Measurements from ENCODE around the gene SGPP1. TPM values are rescaled to one million over a fixed set of nuclear protein-coding genes. Genes with fewer than 3 reads are reported as not detected.
A peak's percentile ranks its signal among the peaks of the same experiment; 100 is the strongest.
"Not testable (repeated sequence)": the region's sequence is repeated elsewhere in the genome, so short reads cannot be mapped to it uniquely, and the experiment has no call there.

SGPP1 gene
- total RNA-seq, 1 donor, result 38.0 TPM

GRCh38 chr14:63707216-63707615, 20.6 kb downstream of the SGPP1 start:
- H3K4me2 ChIP-seq (ENCODE audit: insufficient read depth, low read length), result no peak overlapping the region
- no peak overlapping the region for H3K27ac ChIP-seq (ENCODE audit: low read depth, low read length)
- H3K9me3 ChIP-seq (ENCODE audit: low read depth, low read length), result no peaks in the 10 kb centered on the region
- no peaks in the 10 kb centered on the region for H3K4me1 ChIP-seq (ENCODE audit: insufficient read depth, low read length)
- no peak overlapping the region for H2AFZ ChIP-seq (ENCODE audit: low read length)
- no peak overlapping the region for H3K4me3 ChIP-seq (ENCODE audit: insufficient read depth, low read length)
- no peaks in the 10 kb centered on the region for H3K27me3 ChIP-seq (ENCODE audit: insufficient read depth, low read length)
- no peaks in the 10 kb centered on the region for H3K36me3 ChIP-seq (ENCODE audit: insufficient read depth, low read length)
- TF ChIP-seq CTCF (IDR thresholded peaks at IDR 0.05; ENCODE audit: extremely low read depth, low read depth, low read length), result no peak
- H4K20me1 ChIP-seq (ENCODE audit: insufficient read depth, low read length), result peaks cover 8% of the 10 kb centered on the region
- no peak for DNase-seq (ENCODE audit: insufficient read length, low spot score, missing footprints)
- peaks cover 50% of the 10 kb centered on the region for H3K79me2 ChIP-seq (ENCODE audit: insufficient read depth, low read length)

DNA sequence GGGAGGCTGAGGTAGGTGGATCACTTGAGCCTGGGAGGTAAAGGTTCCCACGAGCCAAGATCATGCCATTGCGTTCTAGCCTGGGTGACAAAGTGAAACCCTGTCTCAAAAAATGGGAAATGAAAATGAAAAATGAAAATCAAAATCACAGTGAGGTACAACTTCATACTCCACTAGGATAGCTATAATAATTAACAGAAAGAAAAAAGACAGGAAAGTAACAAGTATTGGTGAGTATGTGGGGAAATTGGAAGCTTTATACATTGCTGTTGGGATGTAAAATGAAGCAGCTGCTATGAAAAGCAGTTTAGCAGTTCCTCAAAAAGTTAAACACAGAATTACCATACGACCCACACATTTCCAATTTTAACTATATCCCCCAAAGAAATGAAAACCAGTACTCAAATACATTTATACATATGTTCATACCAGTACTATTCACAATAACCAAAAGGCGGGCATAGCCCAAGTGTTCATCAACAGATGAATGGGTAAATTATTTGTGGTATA, 22.2 kb downstream of the SGPP1 start:
- Histone ChIP-seq H3K36me3 (ENCODE audit: insufficient read depth, low read length) (no peaks in the 10 kb centered on the region), H3K4me2 (ENCODE audit: insufficient read depth, low read length) (no peak overlapping the region), H2AFZ (ENCODE audit: low read length) (no peak overlapping the region), H4K20me1 (ENCODE audit: insufficient read depth, low read length) (peaks cover 8% of the 10 kb centered on the region), H3K79me2 (ENCODE audit: insufficient read depth, low read length) (peaks cover 55% of the 10 kb centered on the region), H3K27ac (ENCODE audit: low read depth, low read length) (no peak overlapping the region), H3K4me3 (ENCODE audit: insufficient read depth, low read length) (no peak overlapping the region), H3K27me3 (ENCODE audit: insufficient read depth, low read length) (no peaks in the 10 kb centered on the region), H3K4me1 (ENCODE audit: insufficient read depth, low read length) (no peaks in the 10 kb centered on the region), H3K9me3 (ENCODE audit: low read depth, low read length) (no peaks in the 10 kb centered on the region)
- DNase-seq (ENCODE audit: insufficient read length, low spot score, missing footprints), result peak; percentile 30
- no peak for TF ChIP-seq CTCF (IDR thresholded peaks at IDR 0.05; ENCODE audit: extremely low read depth, low read depth, low read length)

DNA sequence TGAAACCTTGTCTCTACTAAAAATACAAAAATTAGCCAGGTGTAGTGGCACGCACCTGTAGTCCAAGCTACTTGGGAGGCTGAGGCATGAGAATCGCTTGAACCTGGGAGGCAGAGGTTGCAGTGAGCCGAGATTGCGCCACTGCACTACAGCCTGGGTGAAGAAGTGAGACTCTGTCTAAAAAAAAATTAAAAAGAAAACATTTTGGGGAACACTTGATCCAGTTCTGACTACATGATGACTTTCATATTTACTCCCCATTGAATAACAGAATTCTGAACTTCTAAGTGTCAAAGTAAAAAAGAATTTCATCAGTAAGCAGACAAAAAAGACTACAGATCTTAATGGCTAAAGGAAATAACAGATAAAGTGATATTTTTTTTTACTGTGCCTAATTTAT, 25.3 kb downstream of the SGPP1 start:
- H3K79me2 ChIP-seq (ENCODE audit: insufficient read depth, low read length), result peaks cover 57% of the 10 kb centered on the region
- H4K20me1 ChIP-seq (ENCODE audit: insufficient read depth, low read length), result peaks cover 10% of the 10 kb centered on the region
- H3K36me3 ChIP-seq (ENCODE audit: insufficient read depth, low read length); H3K4me3 ChIP-seq (ENCODE audit: insufficient read depth, low read length); H3K27me3 ChIP-seq (ENCODE audit: insufficient read depth, low read length); H3K4me2 ChIP-seq (ENCODE audit: insufficient read depth, low read length); H3K27ac ChIP-seq (ENCODE audit: low read depth, low read length); H2AFZ ChIP-seq (ENCODE audit: low read length); H3K9me3 ChIP-seq (ENCODE audit: low read depth, low read length); DNase-seq (ENCODE audit: insufficient read length, low spot score, missing footprints); H3K4me1 ChIP-seq (ENCODE audit: insufficient read depth, low read length): not testable (repeated sequence)

DNA sequence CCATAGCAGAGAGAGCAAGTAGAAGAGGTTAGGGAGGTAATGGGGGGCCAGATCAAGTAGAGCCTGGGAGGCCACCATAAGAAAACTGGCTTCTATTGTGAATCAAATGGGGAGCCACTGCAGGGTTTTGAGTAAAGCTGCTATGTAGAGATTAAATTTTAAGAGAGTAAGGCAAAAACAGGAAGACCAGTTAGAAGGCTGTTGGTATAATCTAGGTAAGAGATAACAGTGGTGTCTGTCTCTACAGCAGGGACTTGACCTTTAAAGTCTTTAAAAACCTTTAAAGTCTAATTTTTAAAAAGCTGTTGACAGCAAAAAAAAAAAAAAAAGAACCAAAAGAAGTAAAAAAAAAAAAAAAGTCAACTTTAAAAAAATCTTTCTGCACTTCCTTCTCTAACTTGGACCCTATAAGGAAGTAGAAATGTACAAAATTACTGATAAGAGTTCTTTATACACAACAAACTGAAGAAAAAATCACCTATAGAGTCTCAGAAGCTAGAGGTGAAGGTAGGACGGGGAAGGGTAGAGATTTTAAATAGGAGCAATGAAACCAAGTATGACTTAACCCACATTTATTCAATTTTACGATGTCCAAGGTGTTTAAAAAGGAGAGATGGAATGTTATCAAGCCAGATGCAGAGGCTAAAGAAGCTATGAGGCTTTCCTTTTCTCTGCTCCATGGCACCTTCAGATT, 26.1 kb downstream of the SGPP1 start:
- Histone ChIP-seq H3K27ac (ENCODE audit: low read depth, low read length) (no peak overlapping the region), H3K4me2 (ENCODE audit: insufficient read depth, low read length) (no peak overlapping the region), H4K20me1 (ENCODE audit: insufficient read depth, low read length) (peaks cover 10% of the 10 kb centered on the region), H3K27me3 (ENCODE audit: insufficient read depth, low read length) (no peaks in the 10 kb centered on the region), H2AFZ (ENCODE audit: low read length) (no peak overlapping the region), H3K9me3 (ENCODE audit: low read depth, low read length) (no peaks in the 10 kb centered on the region), H3K36me3 (ENCODE audit: insufficient read depth, low read length) (no peaks in the 10 kb centered on the region), H3K79me2 (ENCODE audit: insufficient read depth, low read length) (peaks cover 53% of the 10 kb centered on the region), H3K4me3 (ENCODE audit: insufficient read depth, low read length) (no peak overlapping the region), H3K4me1 (ENCODE audit: insufficient read depth, low read length) (no peaks in the 10 kb centered on the region)
- no peak for DNase-seq (ENCODE audit: insufficient read length, low spot score, missing footprints)
- TF ChIP-seq CTCF (IDR thresholded peaks at IDR 0.05; ENCODE audit: extremely low read depth, low read depth, low read length), result no peak

Measured in osteoblast (primary cell).